SJCRH30 (cell line): ENCODE data around the gene BAAT. TPM values are rescaled to one million over a fixed set of nuclear protein-coding genes. Genes with fewer than 3 reads are reported as not detected.

Source experiments
- DNase-seq, 2 experiments: peaks; one replicate each; pipeline ENCODE4 v3.0.0-alpha.2; 2015 to 2020
- H3K27ac ChIP-seq: fragments of 250-450 bp; sonication (Bioruptor Pico); 2 replicates; pipeline ENCODE4 v1.5.1; 2020; ENCODE audit warnings: mild to moderate bottlenecking, moderate library complexity
- H3K27me3 ChIP-seq: fragments of 250-450 bp; sonication (Bioruptor Pico); 2 replicates; pipeline ENCODE4 v1.5.1; 2020; ENCODE audit warnings: mild to moderate bottlenecking, moderate library complexity
- H3K36me3 ChIP-seq: fragments of 250-450 bp; sonication (Bioruptor Pico); 2 replicates; pipeline ENCODE4 v1.5.1; 2020; ENCODE audit warnings: mild to moderate bottlenecking, moderate library complexity
- H3K4me1 ChIP-seq: fragments of 250-450 bp; sonication (Bioruptor Pico); 2 replicates; pipeline ENCODE4 v1.5.1; 2020; ENCODE audit warnings: mild to moderate bottlenecking, moderate library complexity
- H3K4me3 ChIP-seq: fragments of 250-450 bp; sonication (Bioruptor Pico); 2 replicates; pipeline ENCODE4 v1.5.1; 2020; ENCODE audit warnings: mild to moderate bottlenecking, moderate library complexity
- H3K9me3 ChIP-seq: fragments of 250-450 bp; sonication (Bioruptor Pico); replicated peaks from 2 replicates; pipeline ENCODE4 v1.5.1; 2020; ENCODE audit warnings: mild to moderate bottlenecking, moderate library complexity
- total RNA-seq: library from RNA; depleted of rRNA; stranded (reverse); fragments of >200 nt; shearing (Covaris generic); gene quantifications from 2 replicates; pipeline ENCODE4 v1.2.3, GENCODE V29; 2014

BAAT gene
- total RNA-seq, 1 experiment from 2014 or later = 0.10 TPM

GRCh38 chr9:101383361-101383760 lies 1.4 kb downstream of the BAAT start:
- no peaks in the 10 kb centered on the region for H3K27me3 ChIP-seq
- no peak overlapping the region for H3K4me3 ChIP-seq
- H3K36me3 ChIP-seq = peaks cover 20% of the 10 kb centered on the region
- H3K9me3 ChIP-seq = peaks cover 2% of the 10 kb centered on the region; the same call in 1 of the 2 replicates
- H3K27ac ChIP-seq = no peak overlapping the region
- no peak for DNase-seq
- H3K4me1 ChIP-seq = no peaks in the 10 kb centered on the region

GRCh38 chr9:101381833-101382342 lies 2.9 kb downstream of the BAAT start:
- no peak overlapping the region for H3K27ac ChIP-seq
- no peak for DNase-seq
- H3K4me1 ChIP-seq = no peaks in the 10 kb centered on the region
- H3K36me3 ChIP-seq = peaks cover 15% of the 10 kb centered on the region
- no peak overlapping the region for H3K4me3 ChIP-seq
- no peaks in the 10 kb centered on the region for H3K27me3 ChIP-seq
- H3K9me3 ChIP-seq = peaks cover 2% of the 10 kb centered on the region; the same call in 1 of the 2 replicates

GRCh38 chr9:101381118-101381517 lies 3.7 kb downstream of the BAAT start:
- Histone ChIP-seq H3K27ac (no peak overlapping the region), H3K9me3 (peaks cover 2% of the 10 kb centered on the region; the same call in 1 of the 2 replicates), H3K36me3 (peaks cover 7% of the 10 kb centered on the region), H3K4me3 (no peak overlapping the region), H3K4me1 (no peaks in the 10 kb centered on the region), H3K27me3 (no peaks in the 10 kb centered on the region)
- DNase-seq = no peak

- Histone ChIP-seq H3K4me3 (no peak overlapping the region), H3K36me3 (no peaks in the 10 kb centered on the region), H3K27me3 (no peaks in the 10 kb centered on the region), H3K9me3 (peaks cover 2% of the 10 kb centered on the region; the same call in 1 of the 2 replicates), H3K27ac (no peak overlapping the region), H3K4me1 (no peaks in the 10 kb centered on the region)
- no peak for DNase-seq
Measured at GRCh38 chr9:101380295-101380694, 4.5 kb downstream of the BAAT start.

GRCh38 chr9:101376111-101376848 lies 8.5 kb downstream of the BAAT start:
- Histone ChIP-seq H3K27ac (no peak overlapping the region), H3K36me3 (no peaks in the 10 kb centered on the region), H3K9me3 (no peaks in the 10 kb centered on the region), H3K4me3 (no peak overlapping the region), H3K4me1 (peaks cover 3% of the 10 kb centered on the region; the same call in 1 of the 2 replicates), H3K27me3 (no peaks in the 10 kb centered on the region)
- no peak for DNase-seq

- Histone ChIP-seq H3K36me3 (no peaks in the 10 kb centered on the region), H3K27me3 (no peaks in the 10 kb centered on the region), H3K27ac (no peak overlapping the region), H3K4me3 (no peak overlapping the region), H3K9me3 (no peaks in the 10 kb centered on the region), H3K4me1 (peaks cover 3% of the 10 kb centered on the region; the same call in 1 of the 2 replicates)
- no peak for DNase-seq
Measured at GRCh38 chr9:101375546-101375945, 9.3 kb downstream of the BAAT start.

- no peaks in the 10 kb centered on the region for H3K27me3 ChIP-seq
- no peak overlapping the region for H3K4me3 ChIP-seq
- no peak overlapping the region for H3K27ac ChIP-seq
- H3K4me1 ChIP-seq = peaks cover 3% of the 10 kb centered on the region; the same call in 1 of the 2 replicates
- no peaks in the 10 kb centered on the region for H3K9me3 ChIP-seq
- H3K36me3 ChIP-seq = no peaks in the 10 kb centered on the region
- DNase-seq = peak in 1 of 2 experiments; percentile 31
Measured at GRCh38 chr9:101372327-101373118, 12.3 kb downstream of the BAAT start.

- Histone ChIP-seq H3K9me3 (no peaks in the 10 kb centered on the region), H3K4me1 (peaks cover 3% of the 10 kb centered on the region; the same call in 1 of the 2 replicates), H3K27me3 (no peaks in the 10 kb centered on the region), H3K36me3 (no peaks in the 10 kb centered on the region), H3K4me3 (no peak overlapping the region), H3K27ac (no peak overlapping the region)
- DNase-seq = no peak
Measured at GRCh38 chr9:101371813-101372212, 13.0 kb downstream of the BAAT start.

- Histone ChIP-seq H3K27me3 (no peaks in the 10 kb centered on the region), H3K9me3 (no peaks in the 10 kb centered on the region)
Measured at GRCh38 chr9:101369884-101370531, 14.8 kb downstream of the BAAT start.

GRCh38 chr9:101369286-101369685 lies 15.5 kb downstream of the BAAT start:
- H3K4me3 ChIP-seq = no peak overlapping the region
- no peak for DNase-seq
- no peak overlapping the region for H3K27ac ChIP-seq
- H3K27me3 ChIP-seq = no peaks in the 10 kb centered on the region
- H3K36me3 ChIP-seq = no peaks in the 10 kb centered on the region
- H3K4me1 ChIP-seq = peaks cover 3% of the 10 kb centered on the region; the same call in 1 of the 2 replicates
- H3K9me3 ChIP-seq = no peaks in the 10 kb centered on the region

More at GRCh38 chr9:101369884-101370531, 14.8 kb downstream of the BAAT start:
- DNase-seq = no peak
- H3K36me3 ChIP-seq = no peaks in the 10 kb centered on the region
- H3K4me3 ChIP-seq = no peak overlapping the region
- peaks cover 3% of the 10 kb centered on the region; the same call in 1 of the 2 replicates for H3K4me1 ChIP-seq
- no peak overlapping the region for H3K27ac ChIP-seq

- Histone ChIP-seq H3K36me3 (no peaks in the 10 kb centered on the region), H3K27ac (no peak overlapping the region), H3K27me3 (no peaks in the 10 kb centered on the region), H3K4me1 (no peaks in the 10 kb centered on the region; the same call in 1 of the 2 replicates), H3K4me3 (no peak overlapping the region), H3K9me3 (no peaks in the 10 kb centered on the region)
- DNase-seq = no peak
Measured at GRCh38 chr9:101367323-101367722, 17.5 kb downstream of the BAAT start.

- H3K27me3 ChIP-seq = no peaks in the 10 kb centered on the region
- DNase-seq = no peak
- H3K27ac ChIP-seq = no peak overlapping the region
- H3K9me3 ChIP-seq = no peaks in the 10 kb centered on the region
- H3K4me1 ChIP-seq = no peaks in the 10 kb centered on the region; the same call in 1 of the 2 replicates
- no peak overlapping the region for H3K4me3 ChIP-seq
- no peaks in the 10 kb centered on the region for H3K36me3 ChIP-seq
Measured at GRCh38 chr9:101366038-101366756, 18.6 kb downstream of the BAAT start.

- Histone ChIP-seq H3K27ac (no peak overlapping the region), H3K9me3 (no peaks in the 10 kb centered on the region), H3K4me3 (no peak overlapping the region), H3K27me3 (no peaks in the 10 kb centered on the region), H3K4me1 (no peaks in the 10 kb centered on the region; the same call in 1 of the 2 replicates), H3K36me3 (no peaks in the 10 kb centered on the region)
- no peak for DNase-seq
Measured at GRCh38 chr9:101365181-101365580, 19.6 kb downstream of the BAAT start.

GRCh38 chr9:101362450-101362849 lies 22.4 kb downstream of the BAAT start:
- H3K9me3 ChIP-seq = no peaks in the 10 kb centered on the region
- no peak for DNase-seq
- no peaks in the 10 kb centered on the region for H3K27me3 ChIP-seq

More at GRCh38 chr9:101362450-101362849, 22.4 kb downstream of the BAAT start:
- Histone ChIP-seq H3K4me1 (no peaks in the 10 kb centered on the region), H3K4me3 (no peak overlapping the region), H3K27ac (no peak overlapping the region), H3K36me3 (no peaks in the 10 kb centered on the region)
